Measurements from ENCODE around the gene C4BPB. TPM values are rescaled to one million over a fixed set of nuclear protein-coding genes. Genes with fewer than 3 reads are reported as not detected.

The C4BPB gene
- total RNA-seq, 4 donors from 2014 or later = 5.3 to 18.1 (median 8.6) TPM; not detected in 1

DNA sequence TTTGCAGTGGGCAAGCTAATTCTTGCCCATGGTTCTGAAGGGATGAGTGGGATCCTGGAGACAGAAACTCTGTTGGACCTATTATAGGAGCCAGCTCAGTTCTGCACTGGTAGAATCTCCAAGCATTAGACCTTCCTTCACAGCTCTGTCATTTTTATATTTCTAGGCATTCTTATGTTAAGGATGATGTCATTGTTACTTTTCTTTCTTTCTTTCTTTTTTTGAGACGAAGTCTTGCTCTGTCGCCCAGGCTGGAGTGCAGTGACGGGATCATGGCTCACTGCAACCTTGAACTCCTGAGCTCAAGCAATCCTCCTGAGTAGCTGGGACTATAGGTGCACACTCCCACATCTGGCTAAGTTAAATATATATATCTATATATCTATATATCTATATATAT lies 28.1 kb upstream of the C4BPB start:
- Histone ChIP-seq H3K27ac (no peak overlapping the region), H3K9me3 (no peaks in the 10 kb centered on the region), H3K27me3 (no peaks in the 10 kb centered on the region), H3K4me1 (peaks cover 0 to 12% (median 3%) of the 10 kb centered on the region in 4 donors), H3K36me3 (peaks cover 0 to 48% (median 0%) of the 10 kb centered on the region in 3 donors), H3K4me3 (no peak overlapping the region)
- DNase-seq = no peak
- TF ChIP-seq, protein P1, sequence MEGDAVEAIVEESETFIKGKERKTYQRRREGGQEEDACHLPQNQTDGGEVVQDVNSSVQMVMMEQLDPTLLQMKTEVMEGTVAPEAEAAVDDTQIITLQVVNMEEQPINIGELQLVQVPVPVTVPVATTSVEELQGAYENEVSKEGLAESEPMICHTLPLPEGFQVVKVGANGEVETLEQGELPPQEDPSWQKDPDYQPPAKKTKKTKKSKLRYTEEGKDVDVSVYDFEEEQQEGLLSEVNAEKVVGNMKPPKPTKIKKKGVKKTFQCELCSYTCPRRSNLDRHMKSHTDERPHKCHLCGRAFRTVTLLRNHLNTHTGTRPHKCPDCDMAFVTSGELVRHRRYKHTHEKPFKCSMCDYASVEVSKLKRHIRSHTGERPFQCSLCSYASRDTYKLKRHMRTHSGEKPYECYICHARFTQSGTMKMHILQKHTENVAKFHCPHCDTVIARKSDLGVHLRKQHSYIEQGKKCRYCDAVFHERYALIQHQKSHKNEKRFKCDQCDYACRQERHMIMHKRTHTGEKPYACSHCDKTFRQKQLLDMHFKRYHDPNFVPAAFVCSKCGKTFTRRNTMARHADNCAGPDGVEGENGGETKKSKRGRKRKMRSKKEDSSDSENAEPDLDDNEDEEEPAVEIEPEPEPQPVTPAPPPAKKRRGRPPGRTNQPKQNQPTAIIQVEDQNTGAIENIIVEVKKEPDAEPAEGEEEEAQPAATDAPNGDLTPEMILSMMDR (IDR thresholded peaks at IDR 0.05) = no peak
- no peak for TF ChIP-seq POLR2A (IDR thresholded peaks at IDR 0.05)

DNA sequence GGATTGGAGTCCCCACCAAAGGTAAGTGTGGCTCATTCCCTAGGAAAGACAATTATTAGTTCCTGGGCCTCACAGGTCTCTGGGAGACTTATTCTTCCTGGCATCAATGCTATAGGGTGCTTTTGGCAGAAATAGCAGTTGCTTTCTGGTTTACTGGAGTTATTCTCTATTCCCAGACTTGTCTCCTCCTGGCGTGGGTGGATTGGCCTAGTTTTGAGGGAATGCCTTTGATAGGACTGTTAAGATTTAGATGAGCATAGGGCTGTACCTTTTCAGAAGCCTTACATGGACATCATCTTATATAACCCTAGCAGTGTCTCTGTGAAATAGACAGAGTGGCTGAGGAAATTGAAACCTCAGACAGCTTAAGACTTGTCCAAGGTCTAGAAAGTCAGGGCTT lies 26.6 kb upstream of the C4BPB start:
- H3K9me3 ChIP-seq = no peaks in the 10 kb centered on the region
- no peaks in the 10 kb centered on the region for H3K27me3 ChIP-seq
- TF ChIP-seq POLR2A (IDR thresholded peaks at IDR 0.05) = no peak
- TF ChIP-seq, protein P1 (IDR thresholded peaks at IDR 0.05) = no peak
- no peak for DNase-seq
- H3K4me1 ChIP-seq = peaks cover 0 to 18% (median 4%) of the 10 kb centered on the region in 4 donors
- H3K4me3 ChIP-seq = no peak overlapping the region
- no peak overlapping the region for H3K27ac ChIP-seq
- H3K36me3 ChIP-seq = peaks cover 0 to 57% (median 0%) of the 10 kb centered on the region in 3 donors

DNA sequence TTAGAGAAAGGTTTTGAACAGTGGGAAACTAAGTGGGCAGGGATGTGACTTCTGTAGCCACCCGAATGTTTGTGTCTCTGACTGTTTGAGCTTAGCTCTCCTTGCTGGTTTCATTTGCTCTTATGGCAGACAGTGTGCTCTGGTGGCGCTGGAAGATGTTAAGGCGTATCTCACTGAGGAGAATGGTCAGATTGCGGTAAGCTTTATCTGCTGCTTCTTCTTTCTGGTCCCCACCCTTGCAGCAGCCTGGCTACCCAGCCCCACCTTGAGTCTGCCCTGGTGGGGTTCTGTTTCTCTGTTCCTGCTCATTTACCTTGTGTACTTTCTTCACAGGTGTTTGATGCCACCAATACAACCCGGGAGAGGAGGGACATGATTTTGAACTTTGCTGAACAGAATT lies 25.6 kb upstream of the C4BPB start:
- no peaks in the 10 kb centered on the region for H3K9me3 ChIP-seq
- no peak for DNase-seq
- no peaks in the 10 kb centered on the region for H3K27me3 ChIP-seq
- TF ChIP-seq POLR2A (IDR thresholded peaks at IDR 0.05) = no peak
- TF ChIP-seq, protein P1 (IDR thresholded peaks at IDR 0.05) = no peak
- peaks cover 0 to 58% (median 0%) of the 10 kb centered on the region in 3 donors for H3K36me3 ChIP-seq
- H3K4me3 ChIP-seq = no peak overlapping the region
- peaks cover 0 to 18% (median 2%) of the 10 kb centered on the region in 4 donors for H3K4me1 ChIP-seq
- H3K27ac ChIP-seq = no peak overlapping the region

DNA sequence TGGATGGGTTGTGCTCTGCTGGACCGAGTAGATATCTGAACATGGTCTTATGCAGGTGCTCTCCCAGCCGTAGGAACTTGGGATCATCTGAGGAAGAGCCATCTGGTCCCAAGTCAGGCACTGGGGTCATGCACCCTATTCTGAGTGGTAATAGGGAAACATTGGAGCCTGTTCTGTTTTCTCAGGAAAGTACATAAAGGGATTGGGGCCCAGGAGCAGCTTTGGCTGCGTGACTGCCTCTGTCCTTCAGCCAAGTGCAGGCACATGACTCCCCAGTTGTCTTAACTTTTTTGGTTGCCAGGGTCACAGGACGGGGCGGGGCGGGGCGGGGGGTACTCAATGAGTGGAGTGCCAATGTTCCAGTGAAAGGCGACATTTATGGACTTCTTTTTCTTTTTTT lies 24.1 kb upstream of the C4BPB start:
- DNase-seq = no peak
- H3K4me3 ChIP-seq = no peak overlapping the region
- no peaks in the 10 kb centered on the region for H3K9me3 ChIP-seq
- H3K36me3 ChIP-seq = peaks cover 0 to 74% (median 0%) of the 10 kb centered on the region in 3 donors
- no peaks in the 10 kb centered on the region for H3K27me3 ChIP-seq
- H3K27ac ChIP-seq = peak overlapping the region in 3 of 4 donors; percentile 2 to 58 (median 52)
- H3K4me1 ChIP-seq = peaks cover 0 to 18% (median 0%) of the 10 kb centered on the region in 4 donors
- TF ChIP-seq, protein P1 (IDR thresholded peaks at IDR 0.05) = no peak
- no peak for TF ChIP-seq POLR2A (IDR thresholded peaks at IDR 0.05)

DNA sequence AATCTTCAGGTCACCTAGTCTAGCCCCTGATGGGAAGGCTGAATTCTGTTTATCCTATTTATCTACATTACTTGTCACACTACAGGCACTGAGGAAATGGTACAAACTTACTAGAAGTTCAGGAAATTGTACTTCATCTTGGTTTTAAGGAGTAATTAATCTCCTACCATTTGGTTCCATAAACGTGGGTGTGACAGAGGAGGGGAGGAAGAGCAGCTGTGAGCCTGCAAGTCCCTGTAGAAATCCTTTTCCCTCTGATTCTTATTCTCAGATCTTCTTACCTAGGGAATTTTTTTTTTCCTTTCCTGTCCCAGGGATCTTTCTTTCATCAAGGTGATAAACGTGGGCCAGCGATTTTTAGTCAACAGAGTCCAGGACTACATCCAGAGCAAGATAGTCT lies 21.5 kb upstream of the C4BPB start:
- TF ChIP-seq, protein P1 (IDR thresholded peaks at IDR 0.05) = no peak
- no peak for TF ChIP-seq POLR2A (IDR thresholded peaks at IDR 0.05)
- Histone ChIP-seq H3K9me3 (no peaks in the 10 kb centered on the region), H3K27me3 (no peaks in the 10 kb centered on the region), H3K4me1 (peaks cover 0 to 18% (median 0%) of the 10 kb centered on the region in 4 donors), H3K4me3 (peak overlapping the region in 2 of 4 donors; percentile 16 to 18), H3K27ac (peak overlapping the region in 3 of 4 donors; percentile 72 to 89 (median 88)), H3K36me3 (peaks cover 0 to 84% (median 0%) of the 10 kb centered on the region in 3 donors)
- no peak for DNase-seq

Data from Peyer's patch (tissue), 4 donors.